RWPE2 (cell line): ENCODE results near the gene PGGT1B.

Source experiments
- ATAC-seq: fragments of 200-7000 bp; cut with Tn5 transposase; 3 replicates; pipeline ENCODE4 v1.9.1; 2021; ENCODE audit warnings: low read depth
- DNase-seq: peaks from one replicate; pipeline ENCODE4 v3.0.0-alpha.2; 2020; ENCODE audit warnings: low spot score
- H3K27ac ChIP-seq: fragments of 450-650 bp; 2 replicates; pipeline ENCODE4 v1.5.1; 2017; ENCODE audit warnings: mild to moderate bottlenecking; ENCODE audit not compliant: poor library complexity, severe bottlenecking
- H3K27me3 ChIP-seq: fragments of 250-450 bp; sonication (Bioruptor Pico); 2 replicates; pipeline ENCODE4 v1.5.1; 2021; ENCODE audit warnings: mild to moderate bottlenecking, moderate library complexity; ENCODE audit not compliant: insufficient read depth, poor library complexity, severe bottlenecking
- H3K36me3 ChIP-seq: fragments of 250-450 bp; sonication (Bioruptor Pico); 2 replicates; pipeline ENCODE4 v1.5.1; 2020; ENCODE audit warnings: low read depth, mild to moderate bottlenecking, moderate library complexity
- H3K4me1 ChIP-seq: fragments of 250-450 bp; sonication (Bioruptor Pico); 2 replicates; pipeline ENCODE4 v1.5.1; 2021; ENCODE audit warnings: mild to moderate bottlenecking, moderate library complexity; ENCODE audit not compliant: insufficient read depth, poor library complexity, severe bottlenecking
- H3K4me3 ChIP-seq: fragments of 250-450 bp; sonication (Bioruptor Pico); 2 replicates; pipeline ENCODE4 v1.5.1; 2021; ENCODE audit warnings: mild to moderate bottlenecking, moderate library complexity; ENCODE audit not compliant: severe bottlenecking
- H3K9me3 ChIP-seq: fragments of 250-450 bp; sonication (Bioruptor Pico); 2 replicates; pipeline ENCODE4 v1.5.1; 2021; ENCODE audit warnings: mild to moderate bottlenecking, moderate library complexity; ENCODE audit not compliant: severe bottlenecking
- TF ChIP-seq, protein P1 (sequence below): fragments of 450-650 bp; IDR thresholded peaks from one replicate; pipeline ENCODE4 v1.5.1; 2017; ENCODE audit warnings: mild to moderate bottlenecking, moderate library complexity; ENCODE audit not compliant: poor library complexity, severe bottlenecking

The PGGT1B gene

DNA sequence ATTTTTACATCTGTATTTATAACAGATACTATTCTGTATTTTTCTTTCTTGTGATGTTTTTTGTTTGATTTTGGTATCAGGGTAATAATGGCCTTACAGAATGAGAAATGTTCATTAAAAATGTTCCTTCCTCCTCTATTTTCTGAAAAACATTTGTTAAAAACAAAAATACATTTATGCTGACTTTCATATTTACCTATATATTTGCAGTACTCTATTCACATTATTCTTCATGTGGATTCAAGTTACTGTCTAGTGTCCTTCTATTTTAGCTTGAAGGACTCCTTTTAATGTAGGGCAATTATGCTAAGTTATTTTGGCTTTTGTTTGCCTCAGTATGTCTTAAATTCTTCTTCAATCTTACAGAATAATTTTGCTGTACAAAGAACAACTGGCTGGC lies 28.7 kb upstream of the PGGT1B start:
- H3K9me3 ChIP-seq, result no peaks in the 10 kb centered on the region
- H3K27ac ChIP-seq, result no peak overlapping the region
- H3K4me1 ChIP-seq, result no peaks in the 10 kb centered on the region
- ATAC-seq (no peak), DNase-seq (no peak)
- no peak overlapping the region for H3K4me3 ChIP-seq
- H3K36me3 ChIP-seq, result no peaks in the 10 kb centered on the region
- no peaks in the 10 kb centered on the region for H3K27me3 ChIP-seq
- TF ChIP-seq, protein P1, sequence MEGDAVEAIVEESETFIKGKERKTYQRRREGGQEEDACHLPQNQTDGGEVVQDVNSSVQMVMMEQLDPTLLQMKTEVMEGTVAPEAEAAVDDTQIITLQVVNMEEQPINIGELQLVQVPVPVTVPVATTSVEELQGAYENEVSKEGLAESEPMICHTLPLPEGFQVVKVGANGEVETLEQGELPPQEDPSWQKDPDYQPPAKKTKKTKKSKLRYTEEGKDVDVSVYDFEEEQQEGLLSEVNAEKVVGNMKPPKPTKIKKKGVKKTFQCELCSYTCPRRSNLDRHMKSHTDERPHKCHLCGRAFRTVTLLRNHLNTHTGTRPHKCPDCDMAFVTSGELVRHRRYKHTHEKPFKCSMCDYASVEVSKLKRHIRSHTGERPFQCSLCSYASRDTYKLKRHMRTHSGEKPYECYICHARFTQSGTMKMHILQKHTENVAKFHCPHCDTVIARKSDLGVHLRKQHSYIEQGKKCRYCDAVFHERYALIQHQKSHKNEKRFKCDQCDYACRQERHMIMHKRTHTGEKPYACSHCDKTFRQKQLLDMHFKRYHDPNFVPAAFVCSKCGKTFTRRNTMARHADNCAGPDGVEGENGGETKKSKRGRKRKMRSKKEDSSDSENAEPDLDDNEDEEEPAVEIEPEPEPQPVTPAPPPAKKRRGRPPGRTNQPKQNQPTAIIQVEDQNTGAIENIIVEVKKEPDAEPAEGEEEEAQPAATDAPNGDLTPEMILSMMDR, result no peak

DNA sequence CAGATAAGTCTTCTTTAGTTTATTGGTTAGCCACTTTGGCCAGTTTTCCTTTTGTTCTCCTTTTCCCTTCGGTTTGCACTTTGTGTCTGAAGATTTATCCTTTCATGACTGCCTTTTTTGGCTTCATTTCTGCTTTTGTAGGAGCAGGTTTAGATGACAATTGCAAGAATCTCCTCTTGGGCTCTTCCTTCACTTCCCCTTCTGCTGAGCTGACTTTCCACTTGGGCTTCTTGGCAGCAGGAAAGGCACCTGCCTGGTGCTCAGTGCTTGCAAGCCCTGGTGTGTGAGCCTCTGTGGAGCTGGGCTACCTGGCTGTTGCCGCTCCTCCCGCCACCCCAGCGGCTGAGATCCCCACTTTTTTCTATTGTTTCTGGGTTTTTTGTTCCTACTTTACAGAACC lies 26.4 kb upstream of the PGGT1B start:
- no peak overlapping the region for H3K27ac ChIP-seq
- H3K36me3 ChIP-seq, result no peaks in the 10 kb centered on the region
- H3K4me3 ChIP-seq, result no peak overlapping the region
- DNase-seq (no peak), ATAC-seq (no peak)
- no peaks in the 10 kb centered on the region for H3K27me3 ChIP-seq
- H3K9me3 ChIP-seq, result no peaks in the 10 kb centered on the region
- TF ChIP-seq, protein P1, result no peak
- no peaks in the 10 kb centered on the region for H3K4me1 ChIP-seq

DNA sequence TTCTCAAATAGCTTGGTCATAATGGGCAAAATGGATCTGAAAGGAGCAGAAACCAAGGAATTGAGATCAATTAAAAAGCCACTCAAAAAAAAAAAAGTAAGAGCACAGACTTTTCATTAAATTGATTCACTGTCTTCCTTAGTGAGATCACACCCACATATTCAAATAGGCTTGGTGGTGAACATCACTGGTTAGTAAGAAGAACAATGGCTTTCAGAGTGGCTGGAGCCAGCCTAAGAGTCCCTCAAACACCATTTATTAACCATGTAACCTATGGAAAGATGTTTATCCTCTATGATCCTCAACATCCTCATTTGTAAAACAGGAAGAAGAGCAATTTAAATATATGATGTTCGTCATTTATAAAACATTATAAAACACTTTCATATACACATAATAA lies 21.3 kb upstream of the PGGT1B start:
- Histone ChIP-seq H3K27me3 (no peaks in the 10 kb centered on the region), H3K4me1 (no peaks in the 10 kb centered on the region), H3K4me3 (no peak overlapping the region), H3K9me3 (no peaks in the 10 kb centered on the region), H3K36me3 (no peaks in the 10 kb centered on the region), H3K27ac (no peak overlapping the region)
- DNase-seq, result no peak
- TF ChIP-seq, protein P1, result no peak
- no peak for ATAC-seq

DNA sequence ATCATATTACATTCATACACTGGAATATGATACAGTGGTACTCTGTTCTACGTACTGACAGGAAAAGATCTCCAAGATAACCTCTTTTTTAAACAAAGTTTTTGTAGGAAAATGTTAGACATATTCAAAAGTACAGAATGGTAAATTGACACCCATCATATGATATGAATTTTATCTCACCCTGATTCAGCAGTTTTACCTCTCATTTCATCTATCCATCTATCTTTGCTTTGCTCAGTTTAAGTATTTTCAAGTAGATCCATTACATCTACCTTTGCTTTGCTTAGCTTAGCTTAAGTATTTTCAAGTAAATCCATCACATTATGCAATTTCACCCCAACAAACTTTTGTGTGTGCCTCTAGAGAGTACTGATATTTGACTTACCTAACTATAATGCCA lies 19.5 kb upstream of the PGGT1B start:
- no peaks in the 10 kb centered on the region for H3K36me3 ChIP-seq
- no peaks in the 10 kb centered on the region for H3K27me3 ChIP-seq
- H3K4me3 ChIP-seq, result no peak overlapping the region
- TF ChIP-seq, protein P1, result no peak
- H3K9me3 ChIP-seq, result no peaks in the 10 kb centered on the region
- DNase-seq, result no peak
- H3K4me1 ChIP-seq, result no peaks in the 10 kb centered on the region
- ATAC-seq, result no peak
- H3K27ac ChIP-seq, result no peak overlapping the region

DNA sequence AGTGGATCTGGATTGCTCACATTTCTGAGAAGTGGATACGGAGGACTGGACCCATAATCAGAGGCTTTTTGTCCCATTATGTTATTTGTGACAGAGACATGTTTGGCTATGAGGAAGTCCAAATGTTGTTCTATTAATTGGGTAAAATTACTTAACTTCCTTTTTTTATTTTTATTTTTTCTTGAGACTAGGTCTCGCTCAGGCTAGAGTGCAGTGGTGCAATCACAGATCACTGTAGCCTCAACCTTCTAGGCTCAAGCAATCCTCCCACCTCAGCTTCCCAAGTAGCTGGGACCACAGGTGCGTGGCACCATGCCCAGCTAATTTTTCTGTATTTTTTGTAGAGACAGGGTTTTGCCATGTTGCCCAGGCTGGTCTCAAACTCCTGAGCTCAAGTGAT lies 11.9 kb upstream of the PGGT1B start:
- DNase-seq (no peak), ATAC-seq (no peak)
- TF ChIP-seq, protein P1, result no peak
- Histone ChIP-seq H3K9me3 (no peaks in the 10 kb centered on the region), H3K4me3 (no peak overlapping the region), H3K27me3 (no peaks in the 10 kb centered on the region), H3K27ac (no peak overlapping the region), H3K4me1 (no peaks in the 10 kb centered on the region), H3K36me3 (peaks cover 16% of the 10 kb centered on the region; the same call in 1 of the 2 replicates)
